Measurements from ENCODE around the gene PPP1R14C. TPM values are rescaled to one million over a fixed set of nuclear protein-coding genes. Genes with fewer than 3 reads are reported as not detected.

The PPP1R14C gene
- total RNA-seq, 1 experiment from 2014 or later = 2.5 TPM

GRCh38 chr6:150169609-150170008 is 26.8 kb downstream of the PPP1R14C start:
- Mint-ChIP-seq H3K36me3 (ENCODE audit: insufficient read depth, unreplicated experiment) (peaks cover 5% of the 10 kb centered on the region), H3K4me3 (ENCODE audit: unreplicated experiment) (no peak overlapping the region), H3K4me1 (ENCODE audit: low read depth, unreplicated experiment) (no peaks in the 10 kb centered on the region), H3K9me3 (ENCODE audit: unreplicated experiment) (no peaks in the 10 kb centered on the region), H3K27ac (ENCODE audit: unreplicated experiment) (no peak overlapping the region), H3K27me3 (ENCODE audit: insufficient read depth, unreplicated experiment) (no peaks in the 10 kb centered on the region)
- CTCF ChIA-PET = no interaction called here
- POLR2A ChIA-PET = no interaction called here
- intact Hi-C loops (cut with micrococcal nuclease; ENCODE audit: unreplicated experiment) = no loop called here
- TF ChIP-seq, protein P1, sequence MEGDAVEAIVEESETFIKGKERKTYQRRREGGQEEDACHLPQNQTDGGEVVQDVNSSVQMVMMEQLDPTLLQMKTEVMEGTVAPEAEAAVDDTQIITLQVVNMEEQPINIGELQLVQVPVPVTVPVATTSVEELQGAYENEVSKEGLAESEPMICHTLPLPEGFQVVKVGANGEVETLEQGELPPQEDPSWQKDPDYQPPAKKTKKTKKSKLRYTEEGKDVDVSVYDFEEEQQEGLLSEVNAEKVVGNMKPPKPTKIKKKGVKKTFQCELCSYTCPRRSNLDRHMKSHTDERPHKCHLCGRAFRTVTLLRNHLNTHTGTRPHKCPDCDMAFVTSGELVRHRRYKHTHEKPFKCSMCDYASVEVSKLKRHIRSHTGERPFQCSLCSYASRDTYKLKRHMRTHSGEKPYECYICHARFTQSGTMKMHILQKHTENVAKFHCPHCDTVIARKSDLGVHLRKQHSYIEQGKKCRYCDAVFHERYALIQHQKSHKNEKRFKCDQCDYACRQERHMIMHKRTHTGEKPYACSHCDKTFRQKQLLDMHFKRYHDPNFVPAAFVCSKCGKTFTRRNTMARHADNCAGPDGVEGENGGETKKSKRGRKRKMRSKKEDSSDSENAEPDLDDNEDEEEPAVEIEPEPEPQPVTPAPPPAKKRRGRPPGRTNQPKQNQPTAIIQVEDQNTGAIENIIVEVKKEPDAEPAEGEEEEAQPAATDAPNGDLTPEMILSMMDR (IDR thresholded peaks at IDR 0.05; ENCODE audit: insufficient read depth in 1 of 2, low read depth in 1 of 2, low read length in 1 of 2, severe bottlenecking in 1 of 2, unreplicated experiment in 1 of 2) = no peak
- Histone ChIP-seq H3K27me3 (replicated peaks; ENCODE audit: control insufficient read depth, insufficient read depth, low read length) (no peaks in the 10 kb centered on the region), H3K4me3 (ENCODE audit: low read depth, low read length) (no peak overlapping the region), H3K9me3 (no peaks in the 10 kb centered on the region), H3K36me3 (ENCODE audit: control insufficient read depth, insufficient read depth, low read length) (no peaks in the 10 kb centered on the region), H3K4me1 (no peaks in the 10 kb centered on the region)
- no peak for DNase-seq
- no TSS peak for BruUV-seq (replicated peaks)

GRCh38 chr6:150172929-150173328 is 30.1 kb downstream of the PPP1R14C start:
- Mint-ChIP-seq H3K27me3 (ENCODE audit: insufficient read depth, unreplicated experiment) (no peaks in the 10 kb centered on the region), H3K9me3 (ENCODE audit: unreplicated experiment) (no peaks in the 10 kb centered on the region), H3K4me3 (ENCODE audit: unreplicated experiment) (no peak overlapping the region), H3K36me3 (ENCODE audit: insufficient read depth, unreplicated experiment) (peaks cover 5% of the 10 kb centered on the region), H3K27ac (ENCODE audit: unreplicated experiment) (no peak overlapping the region), H3K4me1 (ENCODE audit: low read depth, unreplicated experiment) (peaks cover 9% of the 10 kb centered on the region)
- ChIA-PET CTCF (no interaction called here), POLR2A (no interaction called here)
- no peaks in the 10 kb centered on the region for H3K36me3 ChIP-seq (ENCODE audit: control insufficient read depth, insufficient read depth, low read length)
- BruUV-seq (replicated peaks) = no TSS peak
- H3K4me3 ChIP-seq (ENCODE audit: low read depth, low read length) = no peak overlapping the region
- no peak for DNase-seq
- no peaks in the 10 kb centered on the region for H3K9me3 ChIP-seq
- H3K27me3 ChIP-seq (replicated peaks; ENCODE audit: control insufficient read depth, insufficient read depth, low read length) = no peaks in the 10 kb centered on the region
- intact Hi-C loops (cut with micrococcal nuclease; ENCODE audit: unreplicated experiment) = no loop called here
- peaks cover 18% of the 10 kb centered on the region for H3K4me1 ChIP-seq
- TF ChIP-seq, protein P1 (IDR thresholded peaks at IDR 0.05; ENCODE audit: insufficient read depth in 1 of 2, low read depth in 1 of 2, low read length in 1 of 2, severe bottlenecking in 1 of 2, unreplicated experiment in 1 of 2) = no peak

DNA sequence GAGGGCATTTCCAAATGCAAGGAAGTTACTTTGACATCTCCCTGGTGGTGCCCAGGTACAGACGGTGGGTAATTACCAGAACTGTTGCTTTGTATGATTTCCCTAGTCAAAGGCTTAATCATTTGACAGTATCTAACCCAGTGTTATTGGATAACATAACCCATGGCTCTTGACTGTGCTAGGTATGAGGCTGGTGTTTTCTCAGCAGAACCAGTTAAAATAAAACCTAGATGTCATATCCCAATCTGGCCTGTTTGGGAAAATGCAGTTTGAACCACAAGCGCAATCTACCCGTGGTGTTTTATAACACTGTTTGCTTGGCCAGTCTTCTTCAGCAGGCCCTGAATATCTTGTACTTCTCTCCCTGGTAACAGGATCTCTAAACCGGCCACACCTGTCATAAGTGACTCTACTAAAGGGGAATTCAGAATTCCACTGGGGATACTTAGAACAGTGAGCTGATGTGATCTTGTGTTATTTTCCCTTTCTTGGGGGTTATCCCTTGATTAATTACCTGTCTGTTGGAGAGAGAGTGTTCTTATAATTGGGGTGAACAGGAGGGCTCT is 32.8 kb downstream of the PPP1R14C start:
- DNase-seq = no peak
- TF ChIP-seq, protein P1 (IDR thresholded peaks at IDR 0.05; ENCODE audit: insufficient read depth in 1 of 2, low read depth in 1 of 2, low read length in 1 of 2, severe bottlenecking in 1 of 2, unreplicated experiment in 1 of 2) = no peak
- peaks cover 21% of the 10 kb centered on the region for H3K4me1 ChIP-seq
- POLR2A ChIA-PET = no interaction called here
- no peak overlapping the region for H3K4me3 ChIP-seq (ENCODE audit: low read depth, low read length)
- H3K36me3 ChIP-seq (ENCODE audit: control insufficient read depth, insufficient read depth, low read length) = no peaks in the 10 kb centered on the region
- Mint-ChIP-seq H3K36me3 (ENCODE audit: insufficient read depth, unreplicated experiment) (no peaks in the 10 kb centered on the region), H3K4me3 (ENCODE audit: unreplicated experiment) (no peak overlapping the region), H3K27me3 (ENCODE audit: insufficient read depth, unreplicated experiment) (no peaks in the 10 kb centered on the region), H3K9me3 (ENCODE audit: unreplicated experiment) (no peaks in the 10 kb centered on the region), H3K4me1 (ENCODE audit: low read depth, unreplicated experiment) (peaks cover 9% of the 10 kb centered on the region), H3K27ac (ENCODE audit: unreplicated experiment) (no peak overlapping the region)
- intact Hi-C loops (cut with micrococcal nuclease; ENCODE audit: unreplicated experiment) = no loop called here
- BruUV-seq (replicated peaks) = no TSS peak
- H3K9me3 ChIP-seq = no peaks in the 10 kb centered on the region
- CTCF ChIA-PET = no interaction called here
- H3K27me3 ChIP-seq (replicated peaks; ENCODE audit: control insufficient read depth, insufficient read depth, low read length) = no peaks in the 10 kb centered on the region

Measured in Caco-2 (cell line).